LNCaP clone FGC (cell line): ENCODE measurements around the gene ARHGAP31.

ENCODE experiments used
- DNase-seq: peaks from one replicate; pipeline ENCODE4 v3.0.0-alpha.2; 2011; ENCODE audit warnings: low read depth
- H3K4me3 ChIP-seq: 2 replicates; pipeline ENCODE4 v1.5.1; 2011; ENCODE audit warnings: mild to moderate bottlenecking, low read depth, low read length, control low read depth
- CTCF ChIP-seq: IDR thresholded peaks from 2 replicates; pipeline ENCODE4 v1.5.1; 2012; ENCODE audit warnings: mild to moderate bottlenecking; ENCODE audit not compliant: control insufficient read depth, insufficient read depth; ENCODE audit errors: extremely low read depth

The ARHGAP31 gene

GRCh38 chr3:119378259-119378803, 84.1 kb downstream of the ARHGAP31 start:
- TF ChIP-seq CTCF = no peak
- H3K4me3 ChIP-seq = no peak overlapping the region
- DNase-seq = no peak

GRCh38 chr3:119380697-119381096, 86.5 kb downstream of the ARHGAP31 start:
- DNase-seq = peak; percentile 33
- TF ChIP-seq CTCF = peak; percentile 38

GRCh38 chr3:119382134-119382533, 88.0 kb downstream of the ARHGAP31 start:
- no peak for TF ChIP-seq CTCF
- DNase-seq = no peak
- no peak overlapping the region for H3K4me3 ChIP-seq

More at GRCh38 chr3:119380697-119381096, 86.5 kb downstream of the ARHGAP31 start:
- no peak overlapping the region for H3K4me3 ChIP-seq

GRCh38 chr3:119388577-119388976, 94.4 kb downstream of the ARHGAP31 start:
- H3K4me3 ChIP-seq = no peak overlapping the region
- no peak for TF ChIP-seq CTCF
- no peak for DNase-seq

GRCh38 chr3:119395923-119396358, 101.8 kb downstream of the ARHGAP31 start:
- DNase-seq = no peak
- TF ChIP-seq CTCF = no peak
- H3K4me3 ChIP-seq = no peak overlapping the region

GRCh38 chr3:119396870-119397269, 102.7 kb downstream of the ARHGAP31 start:
- no peak for TF ChIP-seq CTCF
- no peak for DNase-seq
- no peak overlapping the region for H3K4me3 ChIP-seq

- H3K4me3 ChIP-seq = no peak overlapping the region
- DNase-seq = no peak
Observed at GRCh38 chr3:119400466-119400865, 106.3 kb downstream of the ARHGAP31 start.

More at GRCh38 chr3:119400466-119400865, 106.3 kb downstream of the ARHGAP31 start:
- no peak for TF ChIP-seq CTCF
